GM19324 (cell line): ENCODE data around the gene GRIP2.

Source experiments
- ATAC-seq: cut with Tn5 transposase; IDR thresholded peaks from one replicate; pipeline ENCODE4 v1.9.1; 2021; ENCODE audit warnings: mild to moderate bottlenecking, moderate library complexity; ENCODE audit not compliant: unreplicated experiment, low FRiP score

Gene GRIP2

GRCh38 chr3:14440531-14441239 is 99.5 kb downstream of the GRIP2 start:
- ATAC-seq: no peak

- no peak for ATAC-seq
Measured at GRCh38 chr3:14440168-14440518, 100.0 kb downstream of the GRIP2 start.

GRCh38 chr3:14439501-14440167 is 100.5 kb downstream of the GRIP2 start:
- no peak for ATAC-seq
